Urothelium cell line (cell line): ENCODE data around the gene NR1D2.
"Not testable (repeated sequence)": the region's sequence is repeated elsewhere in the genome, so short reads cannot be mapped to it uniquely, and the experiment has no call there.

Source experiments
- DNase-seq: peaks from one replicate; pipeline ENCODE4 v3.0.0; 2011; ENCODE audit warnings: low spot score, mixed read lengths
- FAIRE-seq: peaks from 2 replicates; lab custom pipeline; 2011; peaks lifted over from hg19 to GRCh38; lab: Jason Lieb, UNC

Gene NR1D2

GRCh38 chr3:23944861-23945662 lies at the start of gene NR1D2:
NR1D2 (plus strand) TSS chr3:23945286; CDS start chr3:23945579, 293 bp downstream.
- no peak for FAIRE-seq
- DNase-seq, result peak; percentile 92

- FAIRE-seq (no peak), DNase-seq (no peak)
Observed at GRCh38 chr3:23900744-23901143, 44.3 kb upstream of the NR1D2 start.

GRCh38 chr3:23904545-23904944 lies 40.5 kb upstream of the NR1D2 start:
- FAIRE-seq, result no peak
- DNase-seq, result no peak

GRCh38 chr3:23909341-23909740 lies 35.7 kb upstream of the NR1D2 start:
- DNase-seq, result no peak
- no peak for FAIRE-seq

GRCh38 chr3:23911397-23911796 lies 33.7 kb upstream of the NR1D2 start:
- DNase-seq (no peak), FAIRE-seq (no peak)

GRCh38 chr3:23912335-23912734 lies 32.8 kb upstream of the NR1D2 start:
- FAIRE-seq, DNase-seq: not testable (repeated sequence)

- FAIRE-seq (no peak), DNase-seq (no peak)
Observed at GRCh38 chr3:23913182-23913581, 31.9 kb upstream of the NR1D2 start.

- FAIRE-seq, result no peak
- DNase-seq, result no peak
Observed at GRCh38 chr3:23913873-23914743, 31.0 kb upstream of the NR1D2 start.

GRCh38 chr3:23915537-23916108 lies 29.5 kb upstream of the NR1D2 start:
- DNase-seq (no peak), FAIRE-seq (no peak)

- no peak for FAIRE-seq
- no peak for DNase-seq
Observed at GRCh38 chr3:23916152-23916885, 28.8 kb upstream of the NR1D2 start.

- FAIRE-seq (peak; percentile 66), DNase-seq (peak; percentile 97)
Observed at GRCh38 chr3:23916886-23917678, 28.0 kb upstream of the NR1D2 start, which contains the start of the genes NKIRAS1 and RPL15. NKIRAS1 (minus strand) TSS chr3:23916990; CDS start chr3:23910904, 6,086 bp downstream. RPL15 (plus strand) TSS chr3:23917132; CDS start chr3:23917860, 728 bp downstream.

- not testable (repeated sequence) for FAIRE-seq
- DNase-seq, result peak; percentile 62
Observed at GRCh38 chr3:23917679-23918303, 27.3 kb upstream of the NR1D2 start.

GRCh38 chr3:23918331-23918730 lies 26.8 kb upstream of the NR1D2 start:
- not testable (repeated sequence) for DNase-seq, FAIRE-seq

- FAIRE-seq (no peak), DNase-seq (no peak)
Observed at GRCh38 chr3:23919628-23920027, 25.5 kb upstream of the NR1D2 start.

- no peak for FAIRE-seq
- DNase-seq, result no peak
Observed at GRCh38 chr3:23920151-23920655, 24.9 kb upstream of the NR1D2 start.

GRCh38 chr3:23921052-23921511 lies 24.0 kb upstream of the NR1D2 start:
- no peak for FAIRE-seq
- no peak for DNase-seq

GRCh38 chr3:23923786-23924185 lies 21.3 kb upstream of the NR1D2 start:
- no peak for FAIRE-seq
- no peak for DNase-seq

- no peak for FAIRE-seq
Observed at GRCh38 chr3:23926246-23926645, 18.8 kb upstream of the NR1D2 start.

GRCh38 chr3:23926736-23927135 lies 18.4 kb upstream of the NR1D2 start:
- no peak for DNase-seq
- no peak for FAIRE-seq

More at GRCh38 chr3:23926246-23926645, 18.8 kb upstream of the NR1D2 start:
- no peak for DNase-seq
